CD8-positive, alpha-beta memory T cell (primary cell): ENCODE results near the gene SHC2. TPM values are rescaled to one million over a fixed set of nuclear protein-coding genes. Genes with fewer than 3 reads are reported as not detected.
A peak's percentile ranks its signal among the peaks of the same experiment; 100 is the strongest.
"Not testable (repeated sequence)": the region's sequence is repeated elsewhere in the genome, so short reads cannot be mapped to it uniquely, and the experiment has no call there.

Experiments
- CTCF ChIA-PET: fragments of 350-600 bp; sonication (Branson Sonifier 250); formaldehyde crosslinking; loops from one replicate; lab custom pipeline; 2021; ENCODE audit warnings: antibody characterized with exemption; lab: Charles Lee
- POLR2A ChIA-PET: fragments of 350-600 bp; sonication (Branson Sonifier 250); formaldehyde crosslinking; loops from one replicate; lab custom pipeline; 2021; ENCODE audit warnings: antibody characterized with exemption; lab: Charles Lee
- DNase-seq, 5 donors: peaks; one replicate each; pipeline versions ENCODE4 v3.0.0 to v3.0.0-alpha.2; 2020 to 2022; ENCODE audit warnings: mixed read lengths in 1 of 5
- H3K27ac ChIP-seq: one replicate; pipeline ENCODE4 v1.7.0; 2013; ENCODE audit warnings: low read depth, mild to moderate bottlenecking, low read length, moderate library complexity
- H3K27me3 ChIP-seq: 2 replicates; pipeline ENCODE4 v1.7.0; 2013; ENCODE audit warnings: low read length, mild to moderate bottlenecking; ENCODE audit not compliant: insufficient read depth, poor library complexity, severe bottlenecking
- H3K36me3 ChIP-seq: 2 replicates; pipeline ENCODE4 v1.7.0; 2013; ENCODE audit warnings: mild to moderate bottlenecking, low read length, moderate library complexity; ENCODE audit not compliant: insufficient read depth
- H3K4me1 ChIP-seq: 2 replicates; pipeline ENCODE4 v1.7.0; 2013; ENCODE audit warnings: mild to moderate bottlenecking, low read length, moderate library complexity; ENCODE audit not compliant: insufficient read depth
- H3K4me3 ChIP-seq: 2 replicates; pipeline ENCODE4 v1.7.0; 2013; ENCODE audit warnings: mild to moderate bottlenecking, low read length
- H3K9me3 ChIP-seq: 2 replicates; pipeline ENCODE4 v1.7.0; 2013; ENCODE audit warnings: mild to moderate bottlenecking, low read length
- H3K27ac Mint-ChIP-seq, 8 donors: one replicate each; pipeline ENCODE4 v1.8.0; 2020 to 2021; ENCODE audit warnings: mixed read lengths in 8 of 8, mild to moderate bottlenecking in 6 of 8, inconsistent platforms in 3 of 8, moderate library complexity in 3 of 8
- H3K27me3 Mint-ChIP-seq, 2 donors: one replicate each; pipeline ENCODE4 v1.8.0; 2020 to 2021; ENCODE audit warnings: mixed read lengths in 2 of 2, mild to moderate bottlenecking in 1 of 2, moderate library complexity in 1 of 2
- H3K36me3 Mint-ChIP-seq, 3 donors: one replicate each; pipeline ENCODE4 v1.8.0; 2020 to 2021; ENCODE audit warnings: mixed read lengths in 3 of 3, inconsistent platforms in 1 of 3, mild to moderate bottlenecking in 1 of 3
- H3K4me1 Mint-ChIP-seq, 3 donors: one replicate each; pipeline ENCODE4 v1.8.0; 2020 to 2021; ENCODE audit warnings: mixed read lengths in 3 of 3, inconsistent platforms in 1 of 3, mild to moderate bottlenecking in 1 of 3
- H3K4me3 Mint-ChIP-seq, 7 donors: one replicate each; pipeline ENCODE4 v1.8.0; 2020 to 2021; ENCODE audit warnings: mixed read lengths in 7 of 7, mild to moderate bottlenecking in 6 of 7, moderate library complexity in 4 of 7, inconsistent platforms in 2 of 7
- H3K9me3 Mint-ChIP-seq, 5 donors: one replicate each; pipeline ENCODE4 v1.8.0; 2020 to 2022; ENCODE audit warnings: mixed read lengths in 5 of 5, mild to moderate bottlenecking in 3 of 5, moderate library complexity in 2 of 5, inconsistent platforms in 1 of 5
- polyA plus RNA-seq: library from polyadenylated mRNA; unstranded; fragments of 300-500 nt; fragmentation: Illumina TruSeq; gene quantifications from one replicate; pipeline ENCODE4 v1.2.3, GENCODE V29; 2021
- total RNA-seq, 2 experiments: library from RNA; stranded (reverse); gene quantifications; one replicate each; pipeline ENCODE4 v1.2.3, GENCODE V29; 2021

The SHC2 gene
- total and polyA plus RNA-seq, 3 experiments from 2014 or later, result 0.11 to 0.13 TPM; not detected in 1

DNA sequence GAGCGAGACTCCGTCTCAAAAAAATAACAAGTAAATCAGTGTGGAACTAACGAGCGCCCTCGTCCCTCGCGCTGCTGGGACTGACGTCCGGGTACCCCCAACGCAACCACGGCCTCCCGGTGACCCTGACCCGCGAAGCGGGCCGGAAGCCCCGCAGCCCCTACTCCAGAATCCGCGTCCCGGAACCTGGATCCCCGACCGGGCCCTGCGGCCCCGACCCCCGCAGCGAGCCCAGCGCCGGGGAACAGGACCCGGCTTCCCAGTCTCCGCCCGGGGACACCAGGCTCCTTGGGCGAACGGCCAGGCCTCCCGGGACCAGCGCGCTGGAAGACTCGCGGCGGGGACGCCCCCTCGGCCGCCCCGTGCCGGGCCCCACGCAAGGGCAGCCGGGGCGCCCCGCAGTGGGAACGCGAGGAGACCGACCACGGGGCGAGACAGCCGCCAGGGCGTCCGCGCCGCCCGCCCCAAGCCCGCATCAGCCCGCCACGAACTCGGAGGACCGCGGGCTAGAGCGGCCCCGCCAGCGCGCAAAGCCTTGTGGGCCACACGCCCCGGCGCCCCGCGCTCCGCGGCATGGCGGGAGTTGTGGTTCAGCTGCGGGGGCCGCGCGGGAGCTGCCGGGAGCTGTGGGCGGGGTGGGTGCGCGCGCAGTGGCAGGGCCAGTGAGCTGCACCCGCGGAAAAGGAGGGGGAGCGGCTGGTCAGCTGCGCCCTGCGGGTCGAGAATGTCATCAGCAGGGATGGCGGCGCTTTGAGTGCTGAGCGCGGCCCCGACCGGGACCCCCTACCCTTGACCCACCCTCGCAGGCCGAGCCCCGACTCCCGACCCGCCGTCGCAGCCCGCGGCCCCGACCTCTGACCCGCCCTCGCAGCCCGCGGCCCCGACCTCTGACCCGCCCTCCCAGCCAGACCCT lies 27.9 kb upstream of the SHC2 start:
- peaks cover 6 to 15% of the 10 kb centered on the region in 2 donors for H3K27me3 Mint-ChIP-seq

DNA sequence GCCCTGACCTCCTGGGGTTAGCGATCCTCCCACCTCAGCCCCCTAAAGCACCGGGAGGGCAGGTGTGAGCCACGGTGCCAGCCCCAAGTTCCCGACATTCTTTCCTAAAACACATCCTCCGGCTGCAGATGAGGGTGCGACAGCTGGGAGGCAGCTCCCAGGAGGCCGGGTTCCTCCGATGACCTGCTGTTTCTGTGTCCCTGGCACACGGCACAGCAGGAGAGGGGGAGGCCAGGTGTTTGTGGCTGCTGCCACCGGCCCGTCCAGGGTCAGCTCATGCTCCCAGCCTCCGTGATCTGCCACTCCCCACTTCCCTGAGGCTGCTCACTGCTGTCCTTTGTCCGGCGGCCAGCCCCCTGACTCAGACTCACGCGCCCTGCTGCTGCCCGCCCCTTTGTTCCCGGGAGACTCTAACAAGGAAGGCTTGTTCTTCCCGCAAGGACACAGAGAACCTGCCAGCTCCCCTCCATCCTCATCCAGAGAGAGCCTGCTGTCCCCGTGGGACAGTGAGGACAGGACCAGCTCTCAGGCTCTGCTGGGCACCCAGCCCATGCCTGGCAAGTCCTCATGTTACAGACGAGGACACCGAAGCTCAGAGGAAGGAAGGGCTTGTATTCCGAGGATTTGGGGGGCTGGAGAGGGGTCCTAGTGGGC lies 24.9 kb upstream of the SHC2 start:
- Histone ChIP-seq H3K27me3 (no peaks in the 10 kb centered on the region), H3K4me3 (no peak overlapping the region), H3K36me3 (no peaks in the 10 kb centered on the region), H3K27ac (no peak overlapping the region), H3K9me3 (peaks cover 3% of the 10 kb centered on the region), H3K4me1 (peaks cover 4% of the 10 kb centered on the region)
- peaks cover 0 to 9% (median 3%) of the 10 kb centered on the region in 5 donors for H3K9me3 Mint-ChIP-seq
- no peak for DNase-seq
- H3K4me1 Mint-ChIP-seq, result peaks cover 0 to 13% (median 3%) of the 10 kb centered on the region in 3 donors
- H3K27ac Mint-ChIP-seq, result no peak overlapping the region
- ChIA-PET POLR2A (no interaction called here), CTCF (interaction anchor here (4.6 kb wide), 1 partner anchor 21 kb away, joined by 25 read pairs; no protein-coding TSS in a partner anchor)
- peak overlapping the region in 2 of 7 donors; percentile 22 to 56 for H3K4me3 Mint-ChIP-seq
- peaks cover 6 to 15% of the 10 kb centered on the region in 2 donors for H3K27me3 Mint-ChIP-seq
- H3K36me3 Mint-ChIP-seq, result no peaks in the 10 kb centered on the region

More for the DNA sequence above, 27.9 kb upstream of the SHC2 start:
- Histone ChIP-seq H3K27me3 (no peaks in the 10 kb centered on the region), H3K9me3 (no peaks in the 10 kb centered on the region), H3K4me3 (peak overlapping the region; percentile 68), H3K27ac (peak overlapping the region; percentile 83), H3K36me3 (no peaks in the 10 kb centered on the region), H3K4me1 (peaks cover 4% of the 10 kb centered on the region)
- peaks cover 0 to 15% (median 5%) of the 10 kb centered on the region in 3 donors for H3K4me1 Mint-ChIP-seq
- peak overlapping the region in 5 of 8 donors; percentile 39 to 90 (median 47) for H3K27ac Mint-ChIP-seq
- peak; percentile 81 to 91 (median 90) for DNase-seq
- H3K36me3 Mint-ChIP-seq, result no peaks in the 10 kb centered on the region
- ChIA-PET CTCF (interaction anchor here (0.8 to 4.6 kb wide), 4 partner anchors 9 to 22 kb away, joined by 4 to 25 read pairs (median 8); no protein-coding TSS in a partner anchor), POLR2A (interaction anchor here (0.5 to 2.3 kb wide), 4 partner anchors 18 to 83 kb away, joined by 3 to 26 read pairs (median 3); partner anchors contain the start of gene TPGS1)
- H3K9me3 Mint-ChIP-seq, result no peaks in the 10 kb centered on the region
- peak overlapping the region; percentile 75 to 89 (median 80) for H3K4me3 Mint-ChIP-seq

DNA sequence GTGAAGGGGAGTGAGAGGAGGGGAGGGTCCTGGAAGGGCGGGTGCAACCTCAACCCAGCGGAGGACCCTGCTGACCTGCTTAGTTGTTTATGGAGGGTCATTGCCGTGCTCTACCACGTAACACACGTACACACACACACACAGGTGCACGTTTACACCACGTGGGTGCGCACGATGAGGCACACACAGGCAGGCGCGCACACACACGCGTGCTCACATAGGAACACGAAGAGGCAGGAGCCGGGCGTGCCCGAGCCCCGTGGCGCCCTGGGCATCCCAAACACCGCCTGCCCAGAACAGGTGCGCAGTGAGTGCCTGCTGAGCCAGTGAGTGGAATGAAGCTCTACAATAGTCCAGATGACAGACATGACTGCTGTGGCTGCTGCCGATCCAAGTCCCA lies 24.2 kb upstream of the SHC2 start:
- Mint-ChIP-seq H3K27me3 (peaks cover 6 to 15% of the 10 kb centered on the region in 2 donors), H3K36me3 (no peaks in the 10 kb centered on the region), H3K4me1 (peaks cover 4 to 14% (median 5%) of the 10 kb centered on the region in 3 donors), H3K27ac (peak overlapping the region in 1 of 8 donors; percentile 58), H3K4me3 (peak overlapping the region in 1 of 7 donors; percentile 56), H3K9me3 (peaks cover 0 to 12% (median 7%) of the 10 kb centered on the region in 5 donors)
- POLR2A ChIA-PET, result no interaction called here
- no peak for DNase-seq
- CTCF ChIA-PET, result interaction anchor here (4.6 kb wide), 1 partner anchor 21 kb away, joined by 25 read pairs; no protein-coding TSS in a partner anchor
- no peak overlapping the region for H3K27ac ChIP-seq
- no peaks in the 10 kb centered on the region for H3K36me3 ChIP-seq
- peaks cover 4% of the 10 kb centered on the region for H3K4me1 ChIP-seq
- H3K4me3 ChIP-seq, result no peak overlapping the region
- peaks cover 6% of the 10 kb centered on the region for H3K9me3 ChIP-seq
- no peaks in the 10 kb centered on the region for H3K27me3 ChIP-seq

DNA sequence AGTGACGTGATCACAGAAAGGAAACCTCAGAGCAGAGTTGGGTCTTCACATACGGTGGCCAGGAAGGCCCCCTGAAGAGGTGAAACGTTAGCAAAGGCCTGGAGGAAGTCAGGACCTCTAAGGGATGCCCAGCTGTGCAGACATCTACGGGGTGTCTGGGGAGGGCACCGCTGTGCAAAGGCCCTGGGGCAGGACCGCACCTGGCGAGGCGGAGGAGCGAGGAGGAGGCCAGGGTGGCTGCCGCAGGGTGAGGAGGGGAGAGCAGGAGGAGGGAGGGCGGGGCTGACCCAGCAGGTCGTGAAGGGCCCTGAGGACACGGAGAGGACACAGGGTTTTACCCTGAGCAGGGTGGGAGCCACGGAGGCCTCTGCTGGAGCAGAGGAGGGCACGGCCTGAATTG lies 23.7 kb upstream of the SHC2 start:
- Histone ChIP-seq H3K4me3 (no peak overlapping the region), H3K27me3 (no peaks in the 10 kb centered on the region), H3K9me3 (peaks cover 6% of the 10 kb centered on the region), H3K27ac (no peak overlapping the region), H3K36me3 (no peaks in the 10 kb centered on the region), H3K4me1 (peaks cover 1% of the 10 kb centered on the region)
- ChIA-PET POLR2A (no interaction called here), CTCF (no interaction called here)
- H3K4me1 Mint-ChIP-seq, result peaks cover 8 to 12% (median 9%) of the 10 kb centered on the region in 3 donors
- no peaks in the 10 kb centered on the region for H3K36me3 Mint-ChIP-seq
- no peak for DNase-seq
- no peak overlapping the region for H3K27ac Mint-ChIP-seq
- no peak overlapping the region for H3K4me3 Mint-ChIP-seq
- H3K9me3 Mint-ChIP-seq, result peaks cover 0 to 16% (median 7%) of the 10 kb centered on the region in 5 donors
- H3K27me3 Mint-ChIP-seq, result peaks cover 6 to 15% of the 10 kb centered on the region in 2 donors

DNA sequence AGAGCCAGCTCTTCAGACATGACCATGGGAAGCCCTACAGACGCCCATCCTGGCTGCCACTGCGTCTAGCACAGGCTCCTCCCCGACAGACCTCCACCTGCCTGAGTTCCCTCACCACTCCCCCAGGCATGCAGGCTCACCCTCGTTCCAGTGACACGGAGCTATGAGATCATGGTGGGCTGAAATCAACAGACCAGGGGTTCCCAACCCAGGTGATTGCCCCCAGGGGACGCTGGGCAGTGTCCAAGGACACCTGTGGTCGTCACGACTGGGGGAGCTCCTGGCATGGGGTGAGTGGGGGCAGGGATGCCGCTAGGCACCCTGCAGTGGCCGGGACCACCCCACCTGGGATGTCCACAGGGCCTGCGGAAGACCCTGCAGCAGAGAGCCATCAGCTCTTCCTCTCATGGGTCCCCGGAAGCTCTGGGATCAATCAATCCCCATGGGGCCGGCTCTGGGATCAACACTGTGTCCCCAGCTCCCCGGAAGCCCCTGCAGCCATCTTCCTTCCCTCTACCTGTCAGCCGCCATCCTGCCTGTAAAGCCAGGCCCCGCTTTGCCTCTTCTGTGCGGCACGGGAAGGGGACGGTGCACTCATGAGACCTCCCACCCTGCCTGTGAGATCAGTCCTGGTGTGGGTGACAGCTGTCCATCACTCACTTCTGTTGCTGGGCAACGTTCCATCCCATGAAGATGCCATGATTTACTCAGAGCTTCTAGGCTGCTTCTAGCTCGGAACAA lies 22.7 kb upstream of the SHC2 start:
- H3K9me3 ChIP-seq, result peaks cover 6% of the 10 kb centered on the region
- POLR2A ChIA-PET, result no interaction called here
- peaks cover 6 to 15% of the 10 kb centered on the region in 2 donors for H3K27me3 Mint-ChIP-seq
- H3K27me3 ChIP-seq, result no peaks in the 10 kb centered on the region
- no peak overlapping the region for H3K27ac Mint-ChIP-seq
- H3K9me3 Mint-ChIP-seq, result peaks cover 0 to 16% (median 7%) of the 10 kb centered on the region in 5 donors
- H3K4me1 ChIP-seq, result no peaks in the 10 kb centered on the region
- H3K27ac ChIP-seq, result no peak overlapping the region
- peaks cover 8 to 11% (median 9%) of the 10 kb centered on the region in 3 donors for H3K4me1 Mint-ChIP-seq
- H3K4me3 ChIP-seq, result no peak overlapping the region
- H3K4me3 Mint-ChIP-seq, result no peak overlapping the region
- CTCF ChIA-PET, result interaction anchor here (0.8 kb wide), 1 partner anchor 27 kb away, joined by 3 read pairs; no protein-coding TSS in a partner anchor
- no peak for DNase-seq
- H3K36me3 ChIP-seq, result no peaks in the 10 kb centered on the region
- H3K36me3 Mint-ChIP-seq, result no peaks in the 10 kb centered on the region

DNA sequence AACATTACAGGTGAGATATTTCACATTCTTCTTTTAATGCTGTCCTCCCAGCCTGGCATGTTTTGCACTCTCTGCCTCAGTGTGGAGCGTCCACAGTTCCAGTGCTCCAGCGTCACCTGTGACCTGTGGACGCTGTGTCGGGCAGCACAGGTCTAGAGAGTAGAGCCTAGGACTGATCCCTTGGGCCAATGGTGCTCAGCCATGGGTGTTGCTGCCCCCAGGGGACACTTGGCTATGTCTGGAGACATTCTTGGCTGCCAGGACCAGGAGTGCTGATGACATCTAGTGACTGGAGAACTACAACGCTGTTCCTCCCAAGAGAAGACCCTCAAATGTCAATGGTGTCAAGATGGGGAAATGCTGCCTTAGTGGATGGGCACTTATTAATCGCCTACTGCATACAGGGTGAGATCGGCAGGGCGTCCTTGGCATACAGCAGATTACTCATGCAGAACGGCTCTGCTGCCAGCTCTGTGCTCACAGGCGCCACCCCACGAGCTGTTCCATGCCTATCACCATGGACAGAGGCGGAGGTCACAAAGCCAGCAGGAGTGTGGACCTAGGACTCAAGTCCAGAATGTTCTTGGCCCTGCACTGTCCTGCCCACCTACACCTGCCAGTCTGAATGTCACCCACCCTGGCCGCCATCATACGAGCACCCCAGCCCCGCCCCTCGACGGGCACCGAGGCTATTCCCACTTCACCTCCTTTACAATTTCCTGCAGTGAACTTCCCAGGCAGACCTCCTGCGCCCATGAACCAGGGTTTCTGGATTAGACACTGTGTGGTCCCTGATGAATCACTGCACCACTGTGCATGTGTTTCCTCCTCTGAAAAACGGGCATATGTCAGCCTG lies 21.6 kb upstream of the SHC2 start:
- H3K36me3 ChIP-seq, result no peaks in the 10 kb centered on the region
- Mint-ChIP-seq H3K27me3 (peaks cover 6 to 15% of the 10 kb centered on the region in 2 donors), H3K4me3 (peak overlapping the region in 2 of 7 donors; percentile 28 to 54), H3K36me3 (no peaks in the 10 kb centered on the region), H3K9me3 (peaks cover 0 to 16% (median 7%) of the 10 kb centered on the region in 5 donors), H3K4me1 (peaks cover 5 to 9% (median 9%) of the 10 kb centered on the region in 3 donors), H3K27ac (no peak overlapping the region)
- H3K4me1 ChIP-seq, result no peaks in the 10 kb centered on the region
- ChIA-PET POLR2A (no interaction called here), CTCF (interaction anchor here (1.2 kb wide), 1 partner anchor 25 kb away, joined by 3 read pairs; the partner anchor contains the start of gene TPGS1)
- no peaks in the 10 kb centered on the region for H3K27me3 ChIP-seq
- H3K27ac ChIP-seq, result no peak overlapping the region
- DNase-seq, result no peak
- H3K9me3 ChIP-seq, result peaks cover 6% of the 10 kb centered on the region
- no peak overlapping the region for H3K4me3 ChIP-seq

DNA sequence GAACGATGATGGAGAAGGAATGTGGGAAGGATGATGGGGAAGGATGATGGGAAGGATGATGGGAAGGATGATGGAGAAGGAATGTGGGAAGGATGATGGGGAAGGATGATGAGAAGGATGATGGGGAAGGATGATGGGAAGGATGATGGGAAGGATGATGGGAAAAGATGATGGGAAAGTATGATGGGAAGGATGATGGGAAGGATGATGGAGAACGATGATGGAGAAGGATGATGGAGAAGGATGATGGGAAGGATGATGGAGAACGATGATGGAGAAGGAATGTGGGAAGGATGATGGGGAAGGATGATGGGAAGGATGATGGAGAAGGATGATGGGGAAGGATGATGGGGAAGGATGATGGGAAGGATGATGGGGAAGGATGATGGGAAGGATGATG lies 20.3 kb upstream of the SHC2 start:
- Mint-ChIP-seq H3K4me3 (peak overlapping the region in 1 of 7 donors; percentile 19), H3K9me3 (peaks cover 0 to 16% (median 7%) of the 10 kb centered on the region in 5 donors), H3K27ac (peak overlapping the region in 2 of 8 donors; percentile 63 to 66)
- POLR2A ChIA-PET, H3K27me3 Mint-ChIP-seq, H3K4me3 ChIP-seq, H3K36me3 ChIP-seq, H3K4me1 ChIP-seq, H3K4me1 Mint-ChIP-seq, H3K9me3 ChIP-seq, DNase-seq, H3K36me3 Mint-ChIP-seq, H3K27me3 ChIP-seq, H3K27ac ChIP-seq: not testable (repeated sequence)
- CTCF ChIA-PET, result interaction anchor here (1.2 kb wide), 1 partner anchor 26 kb away, joined by 3 read pairs; the partner anchor contains the start of gene TPGS1
